ENCODE results near the gene NCBP2L. TPM values are rescaled to one million over a fixed set of nuclear protein-coding genes. Genes with fewer than 3 reads are reported as not detected.

Gene NCBP2L
- polyA plus RNA-seq, 4 donors = 0.01 to 0.10 TPM; not detected in 2

- H3K4me1 ChIP-seq (ENCODE audit: control insufficient read depth in 3 of 3, insufficient read depth in 2 of 3, low read depth in 1 of 3, low read length in 2 of 3) = no peaks in the 10 kb centered on the region
- H3K27ac ChIP-seq (ENCODE audit: low read depth in 1 of 3, low read length in 2 of 3) = peak overlapping the region in 1 of 3 donors; percentile 24
- peak in 1 of 2 donors; percentile 4 for DNase-seq
- FAIRE-seq = no peak
- H3K9me3 ChIP-seq (ENCODE audit: control insufficient read depth in 2 of 2, insufficient read depth in 1 of 2, low read depth in 1 of 2, low read length in 1 of 2) = no peaks in the 10 kb centered on the region
- H3K36me3 ChIP-seq (ENCODE audit: control insufficient read depth in 3 of 3, insufficient read depth in 2 of 3, low read depth in 1 of 3, low read length in 3 of 3) = no peaks in the 10 kb centered on the region
- peaks cover 0 to 6% (median 0%) of the 10 kb centered on the region in 3 donors for H3K27me3 ChIP-seq (ENCODE audit: control insufficient read depth in 3 of 3, insufficient read depth in 3 of 3, low read length in 3 of 3)
- WGBS, 3 donors = 73 to 86% (median 76%) methylated on average over 5 to 9 of the region's 9 CpGs
- H3K4me3 ChIP-seq (ENCODE audit: low read depth in 1 of 3, low read length in 3 of 3) = peak overlapping the region in 1 of 3 donors; percentile 61
These were observed 3.6 kb upstream of the NCBP2L start for GRCh38 chrX:107773906-107774435.

GRCh38 chrX:107775000-107775733, 2.4 kb upstream of the NCBP2L start:
- DNase-seq (peak; percentile 3 to 11), FAIRE-seq (no peak)
- H3K27ac ChIP-seq (ENCODE audit: low read depth in 1 of 3, low read length in 2 of 3) = peak overlapping the region in 2 of 3 donors; percentile 34 to 66
- H3K36me3 ChIP-seq (ENCODE audit: control insufficient read depth in 3 of 3, insufficient read depth in 2 of 3, low read depth in 1 of 3, low read length in 3 of 3) = no peaks in the 10 kb centered on the region
- peaks cover 0 to 6% (median 0%) of the 10 kb centered on the region in 3 donors for H3K27me3 ChIP-seq (ENCODE audit: control insufficient read depth in 3 of 3, insufficient read depth in 3 of 3, low read length in 3 of 3)
- WGBS, 3 donors = 10 to 41% (median 12%) methylated on average over 15 to 40 of the region's 40 CpGs
- no peaks in the 10 kb centered on the region for H3K9me3 ChIP-seq (ENCODE audit: control insufficient read depth in 2 of 2, insufficient read depth in 1 of 2, low read depth in 1 of 2, low read length in 1 of 2)
- peak overlapping the region; percentile 40 to 61 (median 55) for H3K4me3 ChIP-seq (ENCODE audit: low read depth in 1 of 3, low read length in 3 of 3)
- no peaks in the 10 kb centered on the region for H3K4me1 ChIP-seq (ENCODE audit: control insufficient read depth in 3 of 3, insufficient read depth in 2 of 3, low read depth in 1 of 3, low read length in 2 of 3)

- FAIRE-seq (no peak), DNase-seq (peak; percentile 72 to 85)
- H3K4me3 ChIP-seq (ENCODE audit: low read depth in 1 of 3, low read length in 3 of 3) = peak within 1 kb of the TSS; percentile 40 to 61 (median 55)
- 0 to 35% (median 15%) methylated on average over 39 to 59 of the region's 59 CpGs for WGBS, 3 donors
- no peaks in the 10 kb centered on the region for H3K9me3 ChIP-seq (ENCODE audit: control insufficient read depth in 2 of 2, insufficient read depth in 1 of 2, low read depth in 1 of 2, low read length in 1 of 2)
- H3K27ac ChIP-seq (ENCODE audit: low read depth in 1 of 3, low read length in 2 of 3) = peak within 1 kb of the TSS in 2 of 3 donors; percentile 34 to 66
- no peaks in the 10 kb centered on the region for H3K36me3 ChIP-seq (ENCODE audit: control insufficient read depth in 3 of 3, insufficient read depth in 2 of 3, low read depth in 1 of 3, low read length in 3 of 3)
- peaks cover 0 to 6% (median 0%) of the 10 kb centered on the region in 3 donors for H3K27me3 ChIP-seq (ENCODE audit: control insufficient read depth in 3 of 3, insufficient read depth in 3 of 3, low read length in 3 of 3)
- no peaks in the 10 kb centered on the region for H3K4me1 ChIP-seq (ENCODE audit: control insufficient read depth in 3 of 3, insufficient read depth in 2 of 3, low read depth in 1 of 3, low read length in 2 of 3)
These were observed 1.6 kb upstream of the NCBP2L start, which contains the start of gene TSC22D3 for GRCh38 chrX:107775734-107776511. Gene TSC22D3, minus strand, starts transcription at chrX:107775787. Its CDS starts 368 bp downstream, at chrX:107775419.

GRCh38 chrX:107776649-107777535, 641 bp upstream of the NCBP2L start:
- Histone ChIP-seq H3K9me3 (ENCODE audit: control insufficient read depth in 2 of 2, insufficient read depth in 1 of 2, low read depth in 1 of 2, low read length in 1 of 2) (no peaks in the 10 kb centered on the region), H3K36me3 (ENCODE audit: control insufficient read depth in 3 of 3, insufficient read depth in 2 of 3, low read depth in 1 of 3, low read length in 3 of 3) (no peaks in the 10 kb centered on the region), H3K4me1 (ENCODE audit: control insufficient read depth in 3 of 3, insufficient read depth in 2 of 3, low read depth in 1 of 3, low read length in 2 of 3) (no peaks in the 10 kb centered on the region), H3K4me3 (ENCODE audit: low read depth in 1 of 3, low read length in 3 of 3) (peak overlapping the region in 1 of 3 donors; percentile 55), H3K27ac (ENCODE audit: low read depth in 1 of 3, low read length in 2 of 3) (peak overlapping the region in 1 of 3 donors; percentile 66), H3K27me3 (ENCODE audit: control insufficient read depth in 3 of 3, insufficient read depth in 3 of 3, low read length in 3 of 3) (peaks cover 0 to 6% (median 0%) of the 10 kb centered on the region in 3 donors)
- FAIRE-seq (no peak), DNase-seq (peak; percentile 85 to 86)
- 4 to 16% (median 5%) methylated on average over 20 of the region's 20 CpGs for WGBS, 3 donors

- H3K4me1 ChIP-seq (ENCODE audit: control insufficient read depth in 3 of 3, insufficient read depth in 2 of 3, low read depth in 1 of 3, low read length in 2 of 3) = no peaks in the 10 kb centered on the region
- no peaks in the 10 kb centered on the region for H3K36me3 ChIP-seq (ENCODE audit: control insufficient read depth in 3 of 3, insufficient read depth in 2 of 3, low read depth in 1 of 3, low read length in 3 of 3)
- no peak overlapping the region for H3K4me3 ChIP-seq (ENCODE audit: low read depth in 1 of 3, low read length in 3 of 3)
- DNase-seq (no peak), FAIRE-seq (no peak)
- WGBS, 3 donors = 84 to 94% (median 90%) methylated on average over 9 of the region's 9 CpGs
- H3K27ac ChIP-seq (ENCODE audit: low read depth in 1 of 3, low read length in 2 of 3) = no peak overlapping the region
- H3K27me3 ChIP-seq (ENCODE audit: control insufficient read depth in 3 of 3, insufficient read depth in 3 of 3, low read length in 3 of 3) = no peaks in the 10 kb centered on the region
- no peaks in the 10 kb centered on the region for H3K9me3 ChIP-seq (ENCODE audit: control insufficient read depth in 2 of 2, insufficient read depth in 1 of 2, low read depth in 1 of 2, low read length in 1 of 2)
These were observed 3.0 kb downstream of the NCBP2L start for GRCh38 chrX:107780525-107780924.

GRCh38 chrX:107787827-107788226, 10.3 kb downstream of the NCBP2L start:
- Histone ChIP-seq H3K4me3 (ENCODE audit: low read depth in 1 of 3, low read length in 3 of 3) (no peak overlapping the region), H3K9me3 (ENCODE audit: control insufficient read depth in 2 of 2, insufficient read depth in 1 of 2, low read depth in 1 of 2, low read length in 1 of 2) (no peaks in the 10 kb centered on the region), H3K27me3 (ENCODE audit: control insufficient read depth in 3 of 3, insufficient read depth in 3 of 3, low read length in 3 of 3) (no peaks in the 10 kb centered on the region), H3K27ac (ENCODE audit: low read depth in 1 of 3, low read length in 2 of 3) (no peak overlapping the region), H3K36me3 (ENCODE audit: control insufficient read depth in 3 of 3, insufficient read depth in 2 of 3, low read depth in 1 of 3, low read length in 3 of 3) (no peaks in the 10 kb centered on the region), H3K4me1 (ENCODE audit: control insufficient read depth in 3 of 3, insufficient read depth in 2 of 3, low read depth in 1 of 3, low read length in 2 of 3) (no peaks in the 10 kb centered on the region)
- no peak for FAIRE-seq
- no peak for DNase-seq
- WGBS, 3 donors = 39 to 58% (median 46%) methylated on average over 1 of the region's 1 CpG

- Histone ChIP-seq H3K4me1 (ENCODE audit: control insufficient read depth in 3 of 3, insufficient read depth in 2 of 3, low read depth in 1 of 3, low read length in 2 of 3) (no peaks in the 10 kb centered on the region), H3K36me3 (ENCODE audit: control insufficient read depth in 3 of 3, insufficient read depth in 2 of 3, low read depth in 1 of 3, low read length in 3 of 3) (no peaks in the 10 kb centered on the region), H3K27me3 (ENCODE audit: control insufficient read depth in 3 of 3, insufficient read depth in 3 of 3, low read length in 3 of 3) (no peaks in the 10 kb centered on the region), H3K4me3 (ENCODE audit: low read depth in 1 of 3, low read length in 3 of 3) (no peak overlapping the region), H3K27ac (ENCODE audit: low read depth in 1 of 3, low read length in 2 of 3) (no peak overlapping the region), H3K9me3 (ENCODE audit: control insufficient read depth in 2 of 2, insufficient read depth in 1 of 2, low read depth in 1 of 2, low read length in 1 of 2) (no peaks in the 10 kb centered on the region)
- FAIRE-seq = no peak
- DNase-seq = no peak
- WGBS, 3 donors = 67 to 91% (median 73%) methylated on average over 1 of the region's 1 CpG
These were observed 26.9 kb downstream of the NCBP2L start for GRCh38 chrX:107804427-107804826.

Data from small intestine (tissue), 7 donors.